Measurements from ENCODE around the gene ADAMTS13. TPM values are rescaled to one million over a fixed set of nuclear protein-coding genes. Genes with fewer than 3 reads are reported as not detected.

ADAMTS13 gene
- total RNA-seq, 2 experiments from 2014 or later: 2.1 to 2.4 TPM

DNA sequence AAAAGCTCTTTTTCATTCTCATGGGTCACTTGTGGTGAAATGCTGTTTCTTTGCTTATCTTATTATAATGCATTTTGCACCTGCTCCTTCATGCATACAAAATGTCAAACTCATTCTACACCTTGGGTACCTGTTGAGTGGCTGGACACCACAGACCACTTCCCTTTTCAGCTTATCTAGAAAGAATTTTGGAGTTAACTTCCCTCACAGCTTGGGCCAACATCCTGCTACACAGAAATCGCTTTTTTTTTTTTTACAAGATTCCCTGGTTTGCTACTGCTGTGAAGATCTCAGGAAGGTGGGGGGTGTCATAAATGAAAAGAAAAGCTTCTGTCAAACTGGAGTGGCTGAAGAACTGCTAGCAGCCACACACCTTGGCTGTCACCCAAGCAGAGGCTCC, 7.0 kb upstream of the ADAMTS13 start:
- CTCF ChIA-PET: interaction anchor here (0.6 to 1.2 kb wide), 2 partner anchors 34 to 71 kb away, joined by 3 to 7 read pairs; no protein-coding TSS in a partner anchor
- POLR2A ChIA-PET: interaction anchor here (1.6 to 3.0 kb wide), 2 partner anchors 13 to 67 kb away, joined by 4 to 15 read pairs; partner anchors contain the start of genes MED22 and RPL7A
- Mint-ChIP-seq H3K36me3 (ENCODE audit: low read depth) (peaks cover 39% of the 10 kb centered on the region), H3K27me3 (no peaks in the 10 kb centered on the region), H3K27ac (no peak overlapping the region), H3K4me3 (no peak overlapping the region), H3K9me3 (no peaks in the 10 kb centered on the region), H3K4me1 (peaks cover 45% of the 10 kb centered on the region)
- no peak for DNase-seq

DNA sequence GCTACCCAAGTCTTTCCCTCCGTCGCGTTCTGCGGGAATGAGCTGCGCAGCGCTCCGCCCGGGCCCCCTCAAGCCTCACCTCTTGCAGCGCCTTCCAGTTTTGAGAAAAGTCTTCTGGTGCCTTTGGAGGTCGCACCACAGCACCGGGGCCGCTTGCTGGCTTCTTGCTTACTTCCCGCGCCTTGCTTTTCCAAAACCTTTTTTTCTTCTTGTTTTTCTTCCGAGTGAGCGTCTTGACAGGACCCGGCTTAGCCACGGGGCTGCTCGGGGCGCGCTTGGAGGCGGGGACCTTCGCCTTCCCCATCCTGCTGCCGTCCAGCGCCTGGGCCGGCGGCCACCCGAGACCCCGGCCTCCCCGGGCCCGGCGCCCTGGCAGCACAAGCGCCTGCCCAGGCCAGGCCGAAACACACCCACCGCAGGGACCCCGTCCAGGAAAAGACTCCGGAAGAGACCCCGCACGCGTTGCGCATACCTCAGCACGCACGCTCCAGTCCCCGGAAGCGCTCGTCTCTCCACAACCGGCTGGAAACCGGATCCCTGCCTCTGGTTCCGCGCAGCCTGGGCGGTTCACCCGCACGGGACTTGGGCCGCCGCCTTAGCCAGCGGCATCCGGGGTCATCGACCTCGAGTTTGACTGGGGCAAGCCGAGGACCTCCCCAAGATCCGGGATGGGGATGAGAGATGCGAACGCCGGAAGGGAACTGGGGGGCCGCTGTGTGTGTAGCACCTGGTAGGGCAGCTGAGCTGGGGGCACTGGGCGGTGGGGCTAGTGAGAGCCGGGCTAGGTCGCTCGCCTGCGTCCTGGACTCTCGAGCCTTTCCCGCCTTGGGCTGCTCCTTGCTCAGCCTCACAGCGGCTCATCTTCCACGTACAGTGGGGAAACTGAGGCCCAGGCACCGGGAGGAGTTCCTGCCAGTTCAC, 4.4 kb upstream of the ADAMTS13 start, which contains the start of gene REXO4:
Gene REXO4 (minus strand): TSS at position 470 of the 921 bp plus-strand sequence. CDS start 166 bp downstream, at position 304.
- CTCF ChIA-PET: interaction anchor here (1.3 kb wide), 3 partner anchors 14 to 237 kb away, joined by 3 read pairs; partner anchors contain the start of genes SURF1 and SURF2
- peak; percentile 89 for DNase-seq
- peak within 1 kb of the TSS; percentile 92 for H3K4me3 Mint-ChIP-seq
- peak within 1 kb of the TSS; percentile 87 for H3K27ac Mint-ChIP-seq
- H3K4me1 Mint-ChIP-seq: peaks cover 59% of the 10 kb centered on the region
- peaks cover 26% of the 10 kb centered on the region for H3K36me3 Mint-ChIP-seq (ENCODE audit: low read depth)
- no peaks in the 10 kb centered on the region for H3K27me3 Mint-ChIP-seq
- H3K9me3 Mint-ChIP-seq: no peaks in the 10 kb centered on the region
- POLR2A ChIA-PET: interaction anchor here (0.9 to 3.0 kb wide), 9 partner anchors 41 to 387 kb away, joined by 3 to 15 read pairs (median 8); partner anchors contain the start of genes GTF3C5, MED22, RPL7A and STKLD1

DNA sequence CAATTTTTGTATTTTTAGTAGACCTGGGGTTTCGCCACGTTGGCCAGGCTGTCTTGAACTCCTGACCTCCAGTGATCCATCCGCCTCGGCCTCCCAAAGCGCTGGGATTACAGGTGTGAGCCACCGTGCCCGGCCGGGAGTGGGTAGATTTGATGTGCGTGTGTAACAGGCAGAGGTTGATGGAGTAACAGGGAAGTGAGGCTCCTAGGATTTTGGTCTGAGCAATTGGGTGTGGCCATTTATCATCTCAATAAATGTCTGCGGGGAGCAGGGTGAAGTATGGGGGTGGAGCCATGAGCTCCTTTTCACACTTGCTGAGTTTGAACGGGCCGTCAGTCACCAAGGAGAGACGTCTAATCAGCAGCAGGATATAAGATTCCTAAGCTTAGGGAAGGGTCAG, 3.2 kb upstream of the ADAMTS13 start:
- ChIA-PET CTCF (interaction anchor here (0.7 to 1.3 kb wide), 2 partner anchors 48 to 62 kb away, joined by 3 read pairs; partner anchors contain the start of genes SURF1 and SURF2), POLR2A (interaction anchor here (1.0 to 1.4 kb wide), 4 partner anchors 42 to 71 kb away, joined by 3 to 8 read pairs (median 4); partner anchors contain the start of genes MED22, RPL7A and STKLD1)
- Mint-ChIP-seq H3K9me3 (no peaks in the 10 kb centered on the region), H3K4me1 (peaks cover 58% of the 10 kb centered on the region), H3K4me3 (peak overlapping the region; percentile 92), H3K36me3 (ENCODE audit: low read depth) (peaks cover 18% of the 10 kb centered on the region), H3K27me3 (no peaks in the 10 kb centered on the region), H3K27ac (peak overlapping the region; percentile 59)
- no peak for DNase-seq

DNA sequence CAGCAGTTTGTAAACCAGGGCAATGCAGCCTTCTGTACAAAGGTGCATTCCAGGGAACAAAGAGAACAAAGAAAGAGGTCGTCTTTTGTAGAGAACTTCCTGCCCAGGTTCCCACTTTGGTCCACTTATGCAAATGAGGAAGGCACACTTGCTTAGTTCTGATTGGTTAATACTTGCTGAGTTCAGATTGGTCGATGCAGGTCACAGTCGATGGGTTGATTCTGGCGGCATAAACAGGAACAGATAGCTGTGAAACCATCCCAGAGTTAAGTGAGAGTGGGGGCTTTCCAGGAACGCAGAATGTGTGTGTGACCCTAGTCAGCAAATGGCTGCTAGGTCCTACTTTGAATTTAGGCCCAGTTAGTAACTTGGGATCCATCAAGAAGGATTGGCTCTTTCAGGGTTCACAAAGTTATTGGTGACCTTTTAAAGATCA, 1.8 kb upstream of the ADAMTS13 start:
- ChIA-PET POLR2A (no interaction called here), CTCF (no interaction called here)
- H3K4me1 Mint-ChIP-seq: peaks cover 47% of the 10 kb centered on the region
- H3K4me3 Mint-ChIP-seq: no peak overlapping the region
- H3K36me3 Mint-ChIP-seq (ENCODE audit: low read depth): peaks cover 5% of the 10 kb centered on the region
- H3K27ac Mint-ChIP-seq: no peak overlapping the region
- DNase-seq: no peak
- no peaks in the 10 kb centered on the region for H3K9me3 Mint-ChIP-seq
- no peaks in the 10 kb centered on the region for H3K27me3 Mint-ChIP-seq

DNA sequence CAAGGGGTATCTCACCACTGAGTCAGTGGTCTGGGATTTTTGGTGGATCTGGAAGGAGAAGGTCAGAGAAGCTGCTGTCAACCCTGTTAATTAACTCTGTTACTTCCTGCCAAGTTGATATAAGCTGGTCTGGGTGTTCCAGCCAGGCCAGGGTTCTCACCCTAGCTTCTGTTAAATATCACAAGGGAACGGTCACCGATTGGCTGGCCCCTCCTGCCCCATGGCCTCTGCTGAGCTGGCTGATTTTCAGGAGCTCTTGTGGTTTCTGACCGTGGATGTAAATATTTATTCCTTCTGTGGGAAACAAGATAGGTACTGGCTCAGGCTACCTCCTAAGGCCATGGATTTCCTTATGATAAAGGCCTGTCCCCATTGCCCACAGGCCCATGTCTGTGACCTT, 1.0 kb downstream of the ADAMTS13 start:
- POLR2A ChIA-PET: no interaction called here
- CTCF ChIA-PET: no interaction called here
- no peak overlapping the region for H3K27ac Mint-ChIP-seq

DNA sequence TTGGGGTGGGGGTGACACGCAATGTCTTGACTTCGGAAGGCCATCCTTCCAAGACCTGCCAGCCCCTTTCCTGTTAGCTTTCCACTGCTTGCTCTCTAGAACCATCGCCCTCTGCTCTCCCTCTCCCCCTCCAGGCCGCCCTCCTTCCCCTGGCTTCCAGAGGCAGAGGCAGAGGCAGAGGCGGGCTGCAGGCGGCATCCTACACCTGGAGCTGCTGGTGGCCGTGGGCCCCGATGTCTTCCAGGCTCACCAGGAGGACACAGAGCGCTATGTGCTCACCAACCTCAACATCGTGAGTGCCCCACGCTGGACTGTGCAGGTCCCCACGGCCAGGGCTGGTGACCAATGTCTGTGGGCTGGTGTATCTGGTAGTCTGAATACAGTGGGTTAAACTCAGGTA, 2.0 kb downstream of the ADAMTS13 start:
- peaks cover 19% of the 10 kb centered on the region for H3K4me1 Mint-ChIP-seq
- ChIA-PET CTCF (no interaction called here), POLR2A (no interaction called here)
- peaks cover 14% of the 10 kb centered on the region for H3K27me3 Mint-ChIP-seq
- no peaks in the 10 kb centered on the region for H3K36me3 Mint-ChIP-seq (ENCODE audit: low read depth)
- no peak for DNase-seq
- no peak overlapping the region for H3K4me3 Mint-ChIP-seq
- no peaks in the 10 kb centered on the region for H3K9me3 Mint-ChIP-seq
- H3K27ac Mint-ChIP-seq: no peak overlapping the region

More for the DNA sequence above, 1.0 kb downstream of the ADAMTS13 start:
- H3K4me3 Mint-ChIP-seq: no peak overlapping the region
- no peaks in the 10 kb centered on the region for H3K9me3 Mint-ChIP-seq
- DNase-seq: no peak
- peaks cover 14% of the 10 kb centered on the region for H3K27me3 Mint-ChIP-seq
- H3K4me1 Mint-ChIP-seq: peaks cover 27% of the 10 kb centered on the region
- no peaks in the 10 kb centered on the region for H3K36me3 Mint-ChIP-seq (ENCODE audit: low read depth)

DNA sequence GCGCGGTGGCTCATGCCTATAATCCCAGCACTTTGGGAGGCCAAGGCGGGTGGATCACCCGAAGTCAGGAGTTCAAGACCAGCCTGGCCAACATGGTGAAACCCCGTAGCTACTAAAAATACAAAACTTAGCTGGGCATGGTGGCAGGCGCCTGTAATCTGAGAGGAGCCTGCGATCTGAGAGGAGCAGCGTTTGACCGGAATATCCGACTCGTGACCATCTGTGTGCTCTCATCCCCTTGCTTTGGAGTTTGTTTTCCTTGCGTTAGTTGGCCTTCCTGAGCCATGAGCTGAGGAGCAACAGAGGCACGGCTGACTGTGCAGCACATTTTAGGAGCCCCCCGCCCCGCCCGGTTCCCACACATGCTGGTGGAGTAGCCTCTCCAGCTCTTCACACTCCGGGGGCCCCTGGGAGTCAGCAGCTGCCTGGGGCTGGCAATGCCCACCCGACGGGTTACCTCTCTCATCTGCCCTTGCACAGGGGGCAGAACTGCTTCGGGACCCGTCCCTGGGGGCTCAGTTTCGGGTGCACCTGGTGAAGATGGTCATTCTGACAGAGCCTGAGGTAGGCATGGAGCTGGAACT, 3.0 kb downstream of the ADAMTS13 start:
- no peaks in the 10 kb centered on the region for H3K9me3 Mint-ChIP-seq
- DNase-seq: no peak
- no peaks in the 10 kb centered on the region for H3K36me3 Mint-ChIP-seq (ENCODE audit: low read depth)
- H3K27me3 Mint-ChIP-seq: peaks cover 16% of the 10 kb centered on the region
- H3K4me1 Mint-ChIP-seq: peaks cover 16% of the 10 kb centered on the region
- no peak overlapping the region for H3K27ac Mint-ChIP-seq
- no peak overlapping the region for H3K4me3 Mint-ChIP-seq
- ChIA-PET CTCF (no interaction called here), POLR2A (no interaction called here)

DNA sequence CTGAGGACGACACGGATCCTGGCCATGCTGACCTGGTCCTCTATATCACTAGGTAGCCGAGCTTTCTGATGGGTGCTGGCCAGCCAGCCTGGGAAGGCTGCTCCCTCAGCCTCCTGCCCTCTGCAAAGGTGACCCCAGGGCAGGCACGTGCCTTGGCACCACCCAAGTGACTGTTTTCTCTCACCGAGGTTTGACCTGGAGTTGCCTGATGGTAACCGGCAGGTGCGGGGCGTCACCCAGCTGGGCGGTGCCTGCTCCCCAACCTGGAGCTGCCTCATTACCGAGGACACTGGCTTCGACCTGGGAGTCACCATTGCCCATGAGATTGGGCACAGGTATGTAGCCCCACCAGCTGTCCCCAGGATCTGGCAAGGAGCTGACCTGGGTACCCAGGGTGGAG, 3.8 kb downstream of the ADAMTS13 start:
- CTCF ChIA-PET: no interaction called here
- POLR2A ChIA-PET: no interaction called here
- H3K4me1 Mint-ChIP-seq: peaks cover 11% of the 10 kb centered on the region

DNA sequence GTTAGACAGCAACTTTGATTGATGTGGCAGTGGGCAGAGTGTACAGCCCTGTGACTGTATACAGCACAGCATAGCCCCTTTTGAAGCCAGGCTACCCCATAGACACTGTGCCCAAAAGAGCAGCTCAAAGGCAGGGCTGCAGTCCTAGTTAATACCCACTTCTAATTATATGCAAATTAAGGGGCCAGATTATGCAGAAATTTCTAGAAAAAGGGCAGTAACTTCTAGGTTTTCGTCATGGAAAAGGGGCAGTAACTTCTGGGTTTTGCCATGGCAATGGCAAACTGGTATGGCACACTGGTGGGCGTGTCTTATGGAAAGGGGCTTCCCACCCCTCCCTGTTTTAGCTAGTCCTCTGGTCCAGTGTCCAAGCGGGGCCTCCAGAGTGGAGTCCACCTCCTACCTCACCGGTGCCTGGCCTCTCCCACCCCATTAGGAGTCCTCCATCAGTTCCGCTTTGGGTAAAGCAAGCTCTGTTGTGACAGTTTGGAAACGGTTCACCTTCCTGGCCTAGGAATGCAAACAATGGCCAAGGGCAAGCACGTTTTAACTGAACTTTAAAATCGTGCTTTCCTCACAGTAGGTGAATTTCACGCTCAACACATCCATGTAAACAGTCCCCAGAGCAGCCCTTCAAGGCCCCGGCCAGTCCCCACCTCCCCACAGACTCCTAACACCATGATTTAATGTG, 5.6 kb downstream of the ADAMTS13 start:
- Mint-ChIP-seq H3K4me3 (no peak overlapping the region), H3K4me1 (peaks cover 2% of the 10 kb centered on the region), H3K27me3 (peaks cover 19% of the 10 kb centered on the region), H3K9me3 (no peaks in the 10 kb centered on the region), H3K27ac (no peak overlapping the region), H3K36me3 (ENCODE audit: low read depth) (no peaks in the 10 kb centered on the region)
- ChIA-PET POLR2A (interaction anchor here (1.0 kb wide), 1 partner anchor 72 kb away, joined by 3 read pairs; no protein-coding TSS in a partner anchor), CTCF (no interaction called here)
- DNase-seq: no peak

More for the DNA sequence above, 3.8 kb downstream of the ADAMTS13 start:
- no peak for DNase-seq
- Mint-ChIP-seq H3K4me3 (no peak overlapping the region), H3K36me3 (ENCODE audit: low read depth) (no peaks in the 10 kb centered on the region), H3K9me3 (no peaks in the 10 kb centered on the region), H3K27ac (no peak overlapping the region), H3K27me3 (peaks cover 19% of the 10 kb centered on the region)

DNA sequence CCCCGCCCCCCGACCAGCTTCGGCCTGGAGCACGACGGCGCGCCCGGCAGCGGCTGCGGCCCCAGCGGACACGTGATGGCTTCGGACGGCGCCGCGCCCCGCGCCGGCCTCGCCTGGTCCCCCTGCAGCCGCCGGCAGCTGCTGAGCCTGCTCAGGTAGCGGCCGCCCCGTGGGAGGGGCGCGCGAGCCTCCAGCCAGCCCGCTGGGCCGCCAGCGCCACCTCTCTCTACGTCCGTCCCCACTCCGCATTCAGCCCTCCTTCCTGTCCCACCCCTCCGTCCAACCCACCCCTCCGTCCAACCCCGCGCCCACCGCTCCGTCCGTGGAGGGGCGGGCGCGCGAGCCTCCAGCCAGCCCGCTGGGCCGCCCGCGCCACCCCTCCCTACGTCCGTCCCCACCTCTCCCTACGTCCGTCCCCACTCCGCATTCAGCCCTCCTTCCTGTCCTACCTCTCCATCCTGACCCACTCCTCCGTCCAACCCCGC, 6.5 kb downstream of the ADAMTS13 start:
- DNase-seq: no peak
- peaks cover 19% of the 10 kb centered on the region for H3K27me3 Mint-ChIP-seq
- no peak overlapping the region for H3K4me3 Mint-ChIP-seq
- H3K9me3 Mint-ChIP-seq: no peaks in the 10 kb centered on the region
- no peaks in the 10 kb centered on the region for H3K36me3 Mint-ChIP-seq (ENCODE audit: low read depth)
- peaks cover 2% of the 10 kb centered on the region for H3K4me1 Mint-ChIP-seq
- no peak overlapping the region for H3K27ac Mint-ChIP-seq
- POLR2A ChIA-PET: interaction anchor here (1.0 kb wide), 1 partner anchor 73 kb away, joined by 3 read pairs; no protein-coding TSS in a partner anchor
- CTCF ChIA-PET: no interaction called here

DNA sequence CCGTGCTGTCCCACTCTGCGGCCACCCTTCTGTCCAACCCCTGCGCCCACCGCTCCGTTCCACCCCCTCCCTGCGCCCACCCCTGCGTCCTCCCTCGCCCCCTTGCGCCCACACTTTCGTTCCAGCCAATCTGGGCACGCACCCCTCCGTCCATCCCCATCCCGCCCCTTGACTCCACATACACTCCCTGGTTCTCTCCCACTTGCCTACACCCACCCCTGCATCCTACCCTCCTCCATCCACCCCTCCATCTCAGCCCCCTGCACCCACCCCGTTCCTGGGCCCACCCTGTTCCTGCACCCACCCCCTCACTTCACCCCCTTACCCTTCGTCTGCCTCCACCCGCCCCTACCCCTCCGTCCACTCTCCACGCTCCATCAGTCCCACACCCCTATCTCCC, 7.0 kb downstream of the ADAMTS13 start:
- ChIA-PET CTCF (no interaction called here), POLR2A (no interaction called here)
- Mint-ChIP-seq H3K27ac (no peak overlapping the region), H3K36me3 (ENCODE audit: low read depth) (no peaks in the 10 kb centered on the region), H3K4me3 (no peak overlapping the region), H3K9me3 (no peaks in the 10 kb centered on the region), H3K27me3 (peaks cover 19% of the 10 kb centered on the region), H3K4me1 (peaks cover 2% of the 10 kb centered on the region)
- DNase-seq: no peak

DNA sequence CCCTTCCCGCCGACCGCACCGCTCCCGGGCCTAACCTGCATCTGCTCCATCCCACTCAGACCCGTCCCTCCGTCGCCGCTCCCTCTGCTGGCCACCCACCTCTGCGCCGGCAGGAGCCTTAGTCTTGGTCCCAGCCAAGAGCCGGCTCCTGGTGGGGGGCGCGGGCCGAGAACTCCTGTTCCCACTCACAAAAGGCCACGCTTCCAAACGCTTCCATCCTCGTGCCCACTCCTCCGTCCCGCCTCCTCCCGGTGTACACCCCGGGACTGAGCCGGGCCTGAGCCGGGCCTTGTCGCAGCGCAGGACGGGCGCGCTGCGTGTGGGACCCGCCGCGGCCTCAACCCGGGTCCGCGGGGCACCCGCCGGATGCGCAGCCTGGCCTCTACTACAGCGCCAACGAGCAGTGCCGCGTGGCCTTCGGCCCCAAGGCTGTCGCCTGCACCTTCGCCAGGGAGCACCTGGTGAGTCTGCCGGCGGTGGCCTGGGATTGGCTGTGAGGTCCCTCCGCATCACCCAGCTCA, 7.5 kb downstream of the ADAMTS13 start:
- Mint-ChIP-seq H3K4me1 (peaks cover 2% of the 10 kb centered on the region), H3K9me3 (no peaks in the 10 kb centered on the region), H3K4me3 (no peak overlapping the region), H3K27me3 (peaks cover 19% of the 10 kb centered on the region), H3K36me3 (ENCODE audit: low read depth) (no peaks in the 10 kb centered on the region), H3K27ac (no peak overlapping the region)
- CTCF ChIA-PET: no interaction called here
- POLR2A ChIA-PET: no interaction called here
- no peak for DNase-seq

Measured in activated CD4-positive, alpha-beta memory T cell treated with anti-CD3 and anti-CD28 coated beads, Interleukin-2, amount 10 ng/mL, durations not matched to agents 7 days and 5 days (primary cell).